H1 (cell line): ENCODE data around the gene ZNF526. TPM values are rescaled to one million over a fixed set of nuclear protein-coding genes. Genes with fewer than 3 reads are reported as not detected.

Experiments used
- BACH1 ChIP-seq: IDR thresholded peaks from 2 replicates; pipeline ENCODE4 v1.6.1; 2012; ENCODE audit warnings: low read length, improper control_type of control experiment
- EZH2 ChIP-seq: fragments of 200-600 bp; sonication (generic); IDR thresholded peaks from 2 replicates; pipeline ENCODE4 v1.7.1; 2012; ENCODE audit warnings: low read depth, mild to moderate bottlenecking, moderate library complexity, low read length, inconsistent platforms; ENCODE audit not compliant: severe bottlenecking
- NRF1 ChIP-seq: IDR thresholded peaks from 2 replicates; pipeline ENCODE4 v1.6.1; 2011; ENCODE audit warnings: mild to moderate bottlenecking, low read depth, low read length, improper control_type of control experiment
- RAD21 ChIP-seq, 2 experiments: IDR thresholded peaks in 1 of 2; conservative IDR thresholded peaks in 1 of 2; 2 replicates each; pipeline ENCODE4 v1.6.1; 2011; ENCODE audit warnings: low read depth in 2 of 2, low read length in 2 of 2, improper control_type of control experiment in 1 of 2, inconsistent platforms in 1 of 2, mild to moderate bottlenecking in 1 of 2, moderate library complexity in 1 of 2
- SIRT6 ChIP-seq: IDR thresholded peaks from one replicate; pipeline ENCODE4 v1.7.1; 2012; ENCODE audit warnings: low read length, inconsistent platforms
- polyA plus RNA-seq, 7 experiments: library from polyadenylated mRNA; depleted of rRNA in 3 of 7; stranded (reverse) in 5 of 7; unstranded in 2 of 7; fragments of >200 nt in 5 of 7; fragments of 200-250 nt in 2 of 7; gene quantifications; 1 replicate in 5 of 7; 2 replicates in 1 of 7; 4 replicates in 1 of 7; pipeline versions ENCODE4 v1.2.1 to v1.2.3, GENCODE V29; 2011 to 2013; ENCODE audit warnings: missing spikeins in 2 of 7, mixed read lengths in 2 of 7
- total RNA-seq: library from RNA; stranded (reverse); fragmentation: NEBNext Ultra II Directional; extraction: Animal tissue kit (Norgen Biotek cat#: 25700); gene quantifications from 2 replicates; pipeline ENCODE4 v1.2.1, GENCODE V29; 2021
- TF ChIP-seq, protein P1 (sequence below): IDR thresholded peaks from 2 replicates; pipeline ENCODE4 v1.6.1; 2012; ENCODE audit warnings: inconsistent platforms

Gene ZNF526
- total and polyA plus RNA-seq, 2 of the 8 experiments (the other 6 are each of a cell fraction or from before 2014, with no cell fraction given) = 8.4 to 14.1 TPM

DNA sequence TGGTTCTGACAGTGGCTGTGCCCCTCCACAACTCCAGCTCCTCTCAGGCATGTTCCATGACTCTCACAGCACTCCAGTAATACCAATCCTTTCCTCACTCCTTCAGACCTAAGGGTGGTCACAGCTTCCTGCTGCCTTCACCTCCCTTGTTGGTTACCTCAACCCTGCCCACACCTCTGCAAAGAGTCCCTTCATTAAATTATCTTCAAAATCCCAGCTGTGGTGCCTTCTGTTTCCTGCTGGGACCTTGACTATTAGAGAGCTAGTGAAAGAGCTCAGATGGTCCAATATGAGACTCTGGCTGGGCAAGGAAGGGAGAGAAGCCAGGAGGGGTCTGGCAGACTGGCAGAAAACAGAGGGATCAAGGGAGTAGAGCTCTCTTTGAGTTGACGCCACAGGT, 28.8 kb upstream of the ZNF526 start (continued):
- TF ChIP-seq NRF1 (no peak), EZH2 (no peak), SIRT6 (no peak), BACH1 (no peak), RAD21 (IDR thresholded peaks at IDR 0.05 in 1 of 2, conservative IDR thresholded peaks at IDR 0.05 in 1 of 2; ENCODE audit: low read depth in 2 of 2, low read length in 2 of 2) (no peak)
- TF ChIP-seq, protein P1, sequence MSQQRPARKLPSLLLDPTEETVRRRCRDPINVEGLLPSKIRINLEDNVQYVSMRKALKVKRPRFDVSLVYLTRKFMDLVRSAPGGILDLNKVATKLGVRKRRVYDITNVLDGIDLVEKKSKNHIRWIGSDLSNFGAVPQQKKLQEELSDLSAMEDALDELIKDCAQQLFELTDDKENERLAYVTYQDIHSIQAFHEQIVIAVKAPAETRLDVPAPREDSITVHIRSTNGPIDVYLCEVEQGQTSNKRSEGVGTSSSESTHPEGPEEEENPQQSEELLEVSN = no peak
- TF ChIP-seq, all 59 proteins: peak for 0
